OCI-LY3 (cell line): Measurements from ENCODE around the gene ACSS1.

Source experiments
- H2AFZ ChIP-seq: fragments of 200-600, 300-600 bp; shearing (Covaris generic); 2 replicates; pipeline ENCODE4 v1.6.0; 2014; ENCODE audit warnings: antibody characterized with exemption, low read depth, low read length
- H3K27ac ChIP-seq: fragments of 200-600, 300-600 bp; sonication (generic); 2 replicates; pipeline ENCODE4 v1.5.1; 2014; ENCODE audit warnings: mild to moderate bottlenecking, low read length, moderate library complexity, mixed read lengths
- H3K27me3 ChIP-seq: fragments of 200-600, 300-600 bp; sonication (generic); 2 replicates; pipeline ENCODE4 v1.6.1; 2014; ENCODE audit warnings: low read depth, low read length, mixed read lengths
- H3K36me3 ChIP-seq: fragments of 200-600, 300-600 bp; sonication (generic); replicated peaks from 2 replicates; pipeline ENCODE3; 2014; ENCODE audit warnings: low read depth, low read length, mixed read lengths
- H3K4me1 ChIP-seq: fragments of 300-600, 200-600 bp; sonication (generic); 2 replicates; pipeline ENCODE4 v1.6.1; 2014; ENCODE audit warnings: low read length, mixed read lengths
- H3K4me2 ChIP-seq: fragments of 200-600, 300-600 bp; sonication (generic); 2 replicates; pipeline ENCODE4 v1.6.1; 2014; ENCODE audit warnings: low read length, mixed read lengths
- H3K4me3 ChIP-seq: fragments of 300-600, 200-600 bp; sonication (generic); 2 replicates; pipeline ENCODE4 v1.5.1; 2014; ENCODE audit warnings: antibody characterized with exemption, mild to moderate bottlenecking, low read length, moderate library complexity
- H3K79me2 ChIP-seq: fragments of 300-600, 200-600 bp; shearing (Covaris generic); 2 replicates; pipeline ENCODE4 v1.6.1; 2014; ENCODE audit warnings: mild to moderate bottlenecking, low read length, mixed read lengths
- H3K9ac ChIP-seq: fragments of 300-600, 200-600 bp; shearing (Covaris generic); 2 replicates; pipeline ENCODE4 v1.6.0; 2014; ENCODE audit warnings: mild to moderate bottlenecking, low read length, moderate library complexity
- H3K9me3 ChIP-seq: fragments of 200-600, 300-600 bp; shearing (Covaris generic); 2 replicates; pipeline ENCODE4 v1.6.1; 2014; ENCODE audit warnings: low read length, mixed read lengths; ENCODE audit not compliant: insufficient read depth
- H4K20me1 ChIP-seq: fragments of 200-600, 300-600 bp; sonication (generic); 2 replicates; pipeline ENCODE4 v1.6.1; 2016; ENCODE audit warnings: low read length, mixed read lengths; ENCODE audit not compliant: insufficient read depth
- CTCF ChIP-seq: fragments of 200-600, 300-600 bp; sonication (generic); IDR thresholded peaks from 2 replicates; pipeline ENCODE4 v1.5.1; 2014; ENCODE audit warnings: antibody characterized with exemption, low read length, low read depth
- EZH2phosphoT487 ChIP-seq: fragments of 200-600 bp; shearing (Covaris generic); IDR thresholded peaks from 2 replicates; pipeline ENCODE4 v1.6.1; 2018; ENCODE audit warnings: antibody characterized with exemption, mixed run types, low read depth

The ACSS1 gene

GRCh38 chr20:24980291-24981053 is 77.5 kb downstream of the ACSS1 start:
- no peaks in the 10 kb centered on the region for H3K4me1 ChIP-seq
- TF ChIP-seq CTCF (no peak), EZH2phosphoT487 (no peak)
- H3K4me2 ChIP-seq, result no peak overlapping the region
- peaks cover 39% of the 10 kb centered on the region for H3K79me2 ChIP-seq
- no peaks in the 10 kb centered on the region for H3K27me3 ChIP-seq
- no peak overlapping the region for H3K9ac ChIP-seq
- H3K9me3 ChIP-seq, result peaks cover 9% of the 10 kb centered on the region
- 0 out of 2 replicates have a peak, but pooled peaks cover 6% of the 10 kb centered on the region for H4K20me1 ChIP-seq
- H3K36me3 ChIP-seq, result peaks cover 65% of the 10 kb centered on the region
- no peak overlapping the region for H2AFZ ChIP-seq
- H3K27ac ChIP-seq, result no peak overlapping the region
- no peak overlapping the region for H3K4me3 ChIP-seq

- H3K27me3 ChIP-seq, result no peaks in the 10 kb centered on the region
- peaks cover 27% of the 10 kb centered on the region for H3K79me2 ChIP-seq
- peaks cover 65% of the 10 kb centered on the region for H3K36me3 ChIP-seq
- TF ChIP-seq EZH2phosphoT487 (no peak), CTCF (no peak)
- H3K4me1 ChIP-seq, result no peaks in the 10 kb centered on the region
- H3K9me3 ChIP-seq, result peaks cover 9% of the 10 kb centered on the region
- H2AFZ ChIP-seq, result no peak overlapping the region
- no peak overlapping the region for H3K4me2 ChIP-seq
- H3K9ac ChIP-seq, result no peak overlapping the region
- H4K20me1 ChIP-seq, result no peaks in the 10 kb centered on the region
- no peak overlapping the region for H3K27ac ChIP-seq
- no peak overlapping the region for H3K4me3 ChIP-seq
These were observed 78.6 kb downstream of the ACSS1 start for GRCh38 chr20:24979036-24979960.

- H3K27ac ChIP-seq, result no peak overlapping the region
- H2AFZ ChIP-seq, result no peak overlapping the region
- no peak overlapping the region for H3K9ac ChIP-seq
- H4K20me1 ChIP-seq, result no peaks in the 10 kb centered on the region
- no peaks in the 10 kb centered on the region for H3K27me3 ChIP-seq
- H3K4me3 ChIP-seq, result no peak overlapping the region
- TF ChIP-seq EZH2phosphoT487 (no peak), CTCF (no peak)
- H3K79me2 ChIP-seq, result peaks cover 20% of the 10 kb centered on the region
- H3K4me2 ChIP-seq, result no peak overlapping the region
- no peaks in the 10 kb centered on the region for H3K4me1 ChIP-seq
- H3K36me3 ChIP-seq, result peaks cover 64% of the 10 kb centered on the region
- peaks cover 9% of the 10 kb centered on the region for H3K9me3 ChIP-seq
These were observed 79.4 kb downstream of the ACSS1 start for GRCh38 chr20:24978513-24978912.

- Histone ChIP-seq H3K4me3 (no peak overlapping the region), H3K36me3 (peaks cover 65% of the 10 kb centered on the region)
- TF ChIP-seq EZH2phosphoT487, result no peak
- TF ChIP-seq CTCF, result no peak
These were observed 80.1 kb downstream of the ACSS1 start for GRCh38 chr20:24977797-24978196.

More at GRCh38 chr20:24977797-24978196, 80.1 kb downstream of the ACSS1 start:
- Histone ChIP-seq H3K27ac (no peak overlapping the region), H2AFZ (no peak overlapping the region), H3K4me2 (no peak overlapping the region), H3K79me2 (peaks cover 18% of the 10 kb centered on the region), H3K9ac (no peak overlapping the region), H3K27me3 (no peaks in the 10 kb centered on the region), H4K20me1 (no peaks in the 10 kb centered on the region), H3K4me1 (no peaks in the 10 kb centered on the region), H3K9me3 (peaks cover 9% of the 10 kb centered on the region)
